ENCODE measurements around the gene KRTAP9-6. TPM values are rescaled to one million over a fixed set of nuclear protein-coding genes. Genes with fewer than 3 reads are reported as not detected.

The KRTAP9-6 gene
- total RNA-seq, 1 experiment from 2014 or later: not detected

- Histone ChIP-seq H3K4me2 (ENCODE audit: low read length) (no peak overlapping the region), H3K27me3 (ENCODE audit: insufficient read depth, low read length) (no peaks in the 10 kb centered on the region), H3K4me3 (replicated peaks in 1 of 2; ENCODE audit: low read depth in 1 of 2, low read length in 2 of 2) (no peak overlapping the region), H4K20me1 (ENCODE audit: insufficient read depth) (no peaks in the 10 kb centered on the region), H2AFZ (ENCODE audit: low read depth, low read length, poor library complexity, severe bottlenecking) (no peak overlapping the region), H3K9me3 (ENCODE audit: control insufficient read depth in 1 of 2, insufficient read depth in 1 of 2, low read depth in 1 of 2, low read length in 2 of 2) (no peaks in the 10 kb centered on the region), H3K9ac (ENCODE audit: low read length) (no peak overlapping the region), H3K79me2 (ENCODE audit: insufficient read depth, low read length) (no peaks in the 10 kb centered on the region), H3K36me3 (ENCODE audit: control insufficient read depth in 1 of 2, insufficient read depth in 2 of 2, low read length in 2 of 2) (no peaks in the 10 kb centered on the region), H3K9me2 (ENCODE audit: insufficient read depth) (no peaks in the 10 kb centered on the region), H3K27ac (ENCODE audit: low read depth, low read length) (no peak overlapping the region), H3K4me1 (ENCODE audit: control insufficient read depth in 1 of 2, insufficient read depth in 2 of 2, low read length in 2 of 2) (no peaks in the 10 kb centered on the region)
- POLR2A ChIA-PET: no interaction called here
- DNase-seq (ENCODE audit: low read depth, low spot score) (no peak), ATAC-seq (no peak)
- no peak for TF ChIP-seq EGR1 (IDR thresholded peaks at IDR 0.05; ENCODE audit: low read depth)
- TF ChIP-seq ELF1 (IDR thresholded peaks at IDR 0.05; ENCODE audit: borderline replicate concordance, low read depth): no peak
- TF ChIP-seq MAX (IDR thresholded peaks at IDR 0.05): no peak
- no peak for TF ChIP-seq POLR2AphosphoS5 (IDR thresholded peaks at IDR 0.05; ENCODE audit: low read depth, low read length)
- no peak for TF ChIP-seq SRF (IDR thresholded peaks at IDR 0.05; ENCODE audit: low read depth)
- TF ChIP-seq YY1 (IDR thresholded peaks at IDR 0.05; ENCODE audit: extremely low read depth, insufficient replicate concordance, low read depth, low read length): no peak
- TF ChIP-seq ATF3 (IDR thresholded peaks at IDR 0.05): no peak
- no peak for TF ChIP-seq ZNF274 (IDR thresholded peaks at IDR 0.05; ENCODE audit: low read depth, low read length)
- TF ChIP-seq POLR2A (IDR thresholded peaks at IDR 0.05; ENCODE audit: borderline replicate concordance, extremely low read depth, insufficient read depth, insufficient read length): no peak
- no peak for TF ChIP-seq REST (IDR thresholded peaks at IDR 0.05; ENCODE audit: low read depth)
- CTCF ChIA-PET: no interaction called here
- intact Hi-C loops (cut with micrococcal nuclease): loop anchor here (1.0 kb wide), 1 partner anchor 12 kb away; no protein-coding TSS in a partner anchor
- no TSS peak for BruUV-seq (replicated peaks)
- RAD21 ChIA-PET (ENCODE audit: low non-redundant PET in 1 of 2, low total read pairs in 2 of 2, uncharacterized antibody in 2 of 2, unreplicated experiment in 2 of 2): no interaction called here
These were observed 579 bp upstream of the KRTAP9-6 start for GRCh38 chr17:41264599-41264998.
